ENCODE results near the gene ASXL2.
A peak's percentile ranks its signal among the peaks of the same experiment; 100 is the strongest.

The ASXL2 gene

GRCh38 chr2:25794544-25795276 lies 83.6 kb downstream of the ASXL2 start:
- no peak for DNase-seq

- DNase-seq, result peak; percentile 9
These were observed 88.1 kb downstream of the ASXL2 start for GRCh38 chr2:25790074-25790790.

GRCh38 chr2:25788457-25788856 lies 89.8 kb downstream of the ASXL2 start:
- DNase-seq, result no peak

- no peak for DNase-seq
These were observed 91.3 kb downstream of the ASXL2 start for GRCh38 chr2:25787020-25787419.

- DNase-seq, result no peak
These were observed 93.9 kb downstream of the ASXL2 start for GRCh38 chr2:25784404-25784803.

GRCh38 chr2:25777077-25777476 lies 101.2 kb downstream of the ASXL2 start:
- no peak for DNase-seq

- no peak for DNase-seq
These were observed 106.2 kb downstream of the ASXL2 start for GRCh38 chr2:25772078-25772477.

GRCh38 chr2:25763575-25763974 lies 114.7 kb downstream of the ASXL2 start:
- DNase-seq, result no peak

- no peak for DNase-seq
These were observed 118.0 kb downstream of the ASXL2 start for GRCh38 chr2:25760297-25760696.

GRCh38 chr2:25758348-25758747 lies 119.9 kb downstream of the ASXL2 start:
- no peak for DNase-seq

- no peak for DNase-seq
These were observed 120.4 kb downstream of the ASXL2 start for GRCh38 chr2:25757906-25758305.

GRCh38 chr2:25756536-25756935 lies 121.8 kb downstream of the ASXL2 start:
- no peak for DNase-seq

- DNase-seq, result no peak
These were observed 128.6 kb downstream of the ASXL2 start for GRCh38 chr2:25749676-25750075.

- DNase-seq, result no peak
These were observed 134.2 kb downstream of the ASXL2 start for GRCh38 chr2:25744055-25744454.

GRCh38 chr2:25743132-25743830 lies 135.0 kb downstream of the ASXL2 start:
- DNase-seq, result no peak

- no peak for DNase-seq
These were observed 135.8 kb downstream of the ASXL2 start for GRCh38 chr2:25742501-25742900.

- DNase-seq, result peak; percentile 60
These were observed 137.4 kb downstream of the ASXL2 start for GRCh38 chr2:25740810-25741381.

GRCh38 chr2:25738383-25739343 lies 139.6 kb downstream of the ASXL2 start:
- no peak for DNase-seq

GRCh38 chr2:25736899-25737515 lies 141.3 kb downstream of the ASXL2 start:
- no peak for DNase-seq

GRCh38 chr2:25735835-25736234 lies 142.5 kb downstream of the ASXL2 start:
- no peak for DNase-seq

GRCh38 chr2:25728559-25728958 lies 149.7 kb downstream of the ASXL2 start:
- no peak for DNase-seq

- DNase-seq, result no peak
These were observed 151.8 kb downstream of the ASXL2 start for GRCh38 chr2:25726522-25726921.
